SK-N-SH treated with all-trans-retinoic acid at 6 μM for 48 hours (cell line): ENCODE data around the gene MDGA2.

Experiments used
- ATAC-seq: fragments of 200-7000 bp; cut with Tn5 transposase; 3 replicates; pipeline ENCODE4 v1.9.1; 2020; ENCODE audit warnings: mild to moderate bottlenecking, moderate library complexity
- ARNTL ChIP-seq: fragments of 450-650 bp; formaldehyde crosslinking; IDR thresholded peaks from 2 replicates; pipeline ENCODE4 v1.5.0; 2020; ENCODE audit warnings: low read depth, mild to moderate bottlenecking, moderate library complexity, borderline replicate concordance
- BACH2 ChIP-seq: fragments of 250-450 bp; sonication (Bioruptor Pico); IDR thresholded peaks from 2 replicates; pipeline ENCODE4 v1.9.0; 2021; ENCODE audit warnings: mild to moderate bottlenecking, borderline replicate concordance
- CREB5 ChIP-seq: fragments of 250-450 bp; sonication (Bioruptor Pico); IDR thresholded peaks from 2 replicates; pipeline ENCODE4 v1.5.1; 2020; ENCODE audit warnings: low read depth, mild to moderate bottlenecking, moderate library complexity
- CSDC2 ChIP-seq: fragments of 250-450 bp; sonication (Bioruptor Pico); IDR thresholded peaks from 2 replicates; pipeline ENCODE4 v1.5.0; 2020; ENCODE audit warnings: mild to moderate bottlenecking, moderate library complexity
- ESRRG ChIP-seq: fragments of 250-450 bp; sonication (Bioruptor Pico); IDR thresholded peaks from 2 replicates; pipeline ENCODE4 v1.6.1; 2021; ENCODE audit warnings: mild to moderate bottlenecking
- ISL1 ChIP-seq: fragments of 250-450 bp; sonication (Bioruptor Pico); IDR thresholded peaks from 2 replicates; pipeline ENCODE4 v2.1.2; 2022; ENCODE audit warnings: mild to moderate bottlenecking, moderate library complexity
- PATZ1 ChIP-seq: fragments of 250-450 bp; sonication (Bioruptor Pico); IDR thresholded peaks from 2 replicates; pipeline ENCODE4 v1.8.0; 2020; ENCODE audit warnings: mild to moderate bottlenecking, moderate library complexity, borderline replicate concordance
- POU6F1 ChIP-seq: fragments of 250-450 bp; sonication (Bioruptor Pico); IDR thresholded peaks from 2 replicates; pipeline ENCODE4 v1.8.0; 2021; ENCODE audit warnings: low read depth, mild to moderate bottlenecking, moderate library complexity, borderline replicate concordance
- PPARA ChIP-seq: fragments of 250-450 bp; sonication (Bioruptor Pico); IDR thresholded peaks from 2 replicates; pipeline ENCODE4 v1.5.0; 2020; ENCODE audit warnings: mild to moderate bottlenecking, borderline replicate concordance
- RARB ChIP-seq: fragments of 250-450 bp; sonication (Bioruptor Pico); IDR thresholded peaks from 2 replicates; pipeline ENCODE4 v1.8.0; 2021; ENCODE audit warnings: mild to moderate bottlenecking, moderate library complexity
- SNAI2 ChIP-seq: fragments of 250-450 bp; sonication (Bioruptor Pico); IDR thresholded peaks from 2 replicates; pipeline ENCODE4 v1.5.0; 2020; ENCODE audit warnings: mild to moderate bottlenecking, moderate library complexity
- TCF4 ChIP-seq: fragments of 250-450 bp; sonication (Bioruptor Pico); IDR thresholded peaks from 2 replicates; pipeline ENCODE4 v1.8.0; 2021; ENCODE audit warnings: mild to moderate bottlenecking, moderate library complexity, borderline replicate concordance
- TOX ChIP-seq: fragments of 250-450 bp; sonication (Bioruptor Pico); IDR thresholded peaks from 2 replicates; pipeline ENCODE4 v1.8.0; 2021; ENCODE audit warnings: mild to moderate bottlenecking, moderate library complexity, borderline replicate concordance
- TSHZ2 ChIP-seq: fragments of 250-450 bp; sonication (Bioruptor Pico); IDR thresholded peaks from 2 replicates; pipeline ENCODE4 v1.5.0; 2020; ENCODE audit warnings: mild to moderate bottlenecking, moderate library complexity
- ZC3H10 ChIP-seq: fragments of 250-450 bp; sonication (Bioruptor Pico); IDR thresholded peaks from 2 replicates; pipeline ENCODE4 v1.5.1; 2021; ENCODE audit warnings: mild to moderate bottlenecking, moderate library complexity
- ZFP3 ChIP-seq: fragments of 250-450 bp; sonication (Bioruptor Pico); IDR thresholded peaks from 2 replicates; pipeline ENCODE4 v1.5.0; 2020; ENCODE audit warnings: mild to moderate bottlenecking, moderate library complexity
- ZFP30 ChIP-seq: fragments of 450-650 bp; formaldehyde crosslinking; IDR thresholded peaks from 2 replicates; pipeline ENCODE4 v1.5.0; 2022; ENCODE audit warnings: mild to moderate bottlenecking, moderate library complexity
- ZNF565 ChIP-seq: fragments of 450-650 bp; formaldehyde crosslinking; conservative IDR thresholded peaks from 2 replicates; pipeline ENCODE4 v1.5.0; 2020; ENCODE audit warnings: low read depth, mild to moderate bottlenecking, moderate library complexity
- ZNF70 ChIP-seq: fragments of 450-650 bp; formaldehyde crosslinking; IDR thresholded peaks from 2 replicates; pipeline ENCODE4 v1.5.0; 2020; ENCODE audit warnings: mild to moderate bottlenecking, moderate library complexity
- ZNF8 ChIP-seq: fragments of 450-650 bp; formaldehyde crosslinking; IDR thresholded peaks from 2 replicates; pipeline ENCODE4 v1.5.0; 2020; ENCODE audit warnings: mild to moderate bottlenecking, moderate library complexity

The MDGA2 gene

GRCh38 chr14:47149326-47149725 is 526.1 kb downstream of the MDGA2 start:
- ATAC-seq: no peak
- TF ChIP-seq SNAI2 (CRISPR knock-in tag) (no peak), PPARA (CRISPR knock-in tag) (no peak), POU6F1 (no peak), CREB5 (CRISPR knock-in tag) (no peak), CSDC2 (CRISPR knock-in tag) (no peak), ZNF8 (CRISPR knock-in tag) (no peak), ARNTL (no peak), ZNF565 (CRISPR knock-in tag) (no peak), ZNF70 (CRISPR knock-in tag) (no peak), ESRRG (CRISPR knock-in tag) (no peak), ZFP30 (CRISPR knock-in tag) (no peak), PATZ1 (CRISPR knock-in tag) (no peak), TCF4 (CRISPR knock-in tag) (no peak)

- ATAC-seq: no peak
- no peak for TF ChIP-seq PATZ1 (CRISPR knock-in tag)
- TF ChIP-seq RARB: no peak
- no peak for TF ChIP-seq ARNTL
- TF ChIP-seq CREB5 (CRISPR knock-in tag): no peak
- no peak for TF ChIP-seq BACH2 (CRISPR knock-in tag)
- TF ChIP-seq POU6F1: no peak
- no peak for TF ChIP-seq ZC3H10 (CRISPR knock-in tag)
- no peak for TF ChIP-seq ISL1 (CRISPR knock-in tag)
- no peak for TF ChIP-seq PPARA (CRISPR knock-in tag)
- no peak for TF ChIP-seq ZFP30 (CRISPR knock-in tag)
- TF ChIP-seq ESRRG (CRISPR knock-in tag): no peak
- TF ChIP-seq CSDC2 (CRISPR knock-in tag): no peak
- TF ChIP-seq ZNF70 (CRISPR knock-in tag): no peak
- no peak for TF ChIP-seq TCF4 (CRISPR knock-in tag)
- no peak for TF ChIP-seq TSHZ2 (CRISPR knock-in tag)
- no peak for TF ChIP-seq ZNF565 (CRISPR knock-in tag)
- TF ChIP-seq SNAI2 (CRISPR knock-in tag): no peak
- no peak for TF ChIP-seq ZFP3
- TF ChIP-seq TOX: no peak
Measured at GRCh38 chr14:47148686-47149085, 526.7 kb downstream of the MDGA2 start.
